ENCODE data around the gene RASSF6.
"Not testable (repeated sequence)": the region's sequence is repeated elsewhere in the genome, so short reads cannot be mapped to it uniquely, and the experiment has no call there.

RASSF6 gene

DNA sequence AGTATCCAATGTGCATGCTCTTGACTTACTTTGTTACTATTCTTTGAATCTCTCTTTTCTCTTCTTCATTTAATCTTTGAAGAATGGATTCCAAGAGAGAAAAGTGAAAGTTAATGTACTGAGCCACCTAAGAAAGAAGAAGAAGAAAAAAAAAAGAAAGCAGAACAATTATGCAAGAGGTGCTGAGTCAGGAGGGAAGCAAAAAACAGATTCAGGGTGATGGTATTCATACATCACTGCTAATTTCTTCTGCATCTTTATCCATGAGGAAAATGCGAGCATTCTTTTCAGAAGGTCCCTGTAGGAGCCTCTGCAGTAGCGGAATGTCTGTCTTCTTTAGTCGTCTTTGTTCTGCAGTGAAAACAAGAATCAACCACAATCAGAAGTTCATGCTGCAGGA is 43.9 kb downstream of the RASSF6 start:
- no peak for DNase-seq (ENCODE audit: low read depth)

DNA sequence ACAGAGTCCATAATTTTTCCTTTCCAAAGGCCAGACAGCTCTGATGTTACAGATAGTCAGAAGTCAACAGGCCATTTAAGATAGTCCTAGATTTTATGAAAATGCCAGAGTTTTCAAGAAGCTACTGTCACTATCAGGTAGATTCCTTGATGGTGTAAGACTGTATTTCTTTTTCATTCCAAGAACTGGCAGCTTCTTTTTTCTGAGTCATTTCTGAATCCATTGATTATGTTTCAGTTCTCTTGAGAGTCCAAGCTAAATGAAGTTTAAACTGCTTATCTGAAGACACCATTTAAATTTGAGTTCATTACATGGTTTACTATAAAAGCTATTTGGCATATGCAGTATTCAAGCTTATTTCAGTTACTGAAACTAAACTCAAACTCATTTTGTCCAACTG is 44.6 kb downstream of the RASSF6 start:
- DNase-seq (ENCODE audit: low read depth) = no peak

GRCh38 chr4:73573794-73574528 is 46.3 kb downstream of the RASSF6 start:
- DNase-seq (ENCODE audit: low read depth) = no peak

DNA sequence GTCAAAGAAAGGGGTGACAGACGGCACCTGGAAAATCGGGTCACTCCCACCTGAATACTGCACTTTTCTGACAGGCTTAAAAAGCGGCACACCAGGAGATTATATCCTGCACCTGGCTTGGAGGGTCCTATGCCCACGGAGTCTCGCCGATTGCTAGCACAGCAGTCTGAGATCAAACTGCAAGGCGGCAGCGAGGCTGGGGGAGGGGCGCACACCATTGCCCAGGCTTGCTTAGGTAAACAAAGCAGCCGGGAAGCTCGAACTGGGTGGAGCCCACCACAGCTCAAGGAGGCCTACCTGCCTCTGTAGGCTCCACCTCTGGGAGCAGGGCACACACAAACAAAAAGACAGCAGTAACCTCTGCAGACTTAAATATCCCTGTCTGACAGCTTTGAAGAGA is 69.4 kb downstream of the RASSF6 start:
- not testable (repeated sequence) for DNase-seq (ENCODE audit: low read depth)

DNA sequence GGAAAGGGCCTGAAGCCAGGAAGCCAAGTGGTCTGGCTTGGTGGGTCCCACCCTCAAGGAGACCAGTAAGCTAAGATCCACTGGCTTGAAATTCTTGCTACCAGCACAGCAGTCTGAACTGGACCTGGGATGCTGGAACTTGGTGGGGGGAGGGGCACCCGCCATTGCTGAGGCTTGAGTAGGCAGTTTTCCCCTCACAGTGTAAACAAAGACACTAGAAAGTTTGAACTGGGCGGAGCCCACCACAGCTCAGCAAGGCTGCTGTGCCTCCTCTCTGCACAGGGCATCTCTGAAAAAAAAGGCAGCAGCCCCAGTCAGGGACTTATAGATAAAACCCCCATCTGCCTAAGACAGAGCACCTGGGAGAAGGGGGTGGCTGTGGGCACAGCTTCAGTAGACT is 75.6 kb downstream of the RASSF6 start:
- no peak for DNase-seq (ENCODE audit: low read depth)

DNA sequence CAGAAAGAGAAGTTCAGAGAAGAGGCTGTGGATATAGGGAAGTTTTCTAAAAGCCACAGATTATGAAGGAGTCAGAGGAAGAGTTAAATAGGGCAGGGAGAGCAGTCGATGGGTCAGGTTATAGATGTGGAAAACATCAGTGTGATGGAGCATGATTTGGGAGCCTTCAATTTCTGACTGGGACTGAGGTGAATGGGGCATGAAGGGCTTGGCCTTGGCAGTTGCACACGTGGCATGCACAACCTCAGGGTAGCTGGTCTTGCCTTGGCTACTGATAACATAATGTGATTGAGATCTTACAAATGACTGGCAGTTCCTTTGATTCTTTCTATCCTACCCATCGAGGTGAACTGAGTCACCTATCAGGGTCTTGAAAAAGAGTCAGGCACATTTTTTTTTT is 79.0 kb downstream of the RASSF6 start:
- no peak for DNase-seq (ENCODE audit: low read depth)

GRCh38 chr4:73540826-73541225 is 79.4 kb downstream of the RASSF6 start:
- DNase-seq (ENCODE audit: low read depth) = no peak

- no peak for DNase-seq (ENCODE audit: low read depth)
Measured at GRCh38 chr4:73539386-73539785, 80.8 kb downstream of the RASSF6 start.

DNA sequence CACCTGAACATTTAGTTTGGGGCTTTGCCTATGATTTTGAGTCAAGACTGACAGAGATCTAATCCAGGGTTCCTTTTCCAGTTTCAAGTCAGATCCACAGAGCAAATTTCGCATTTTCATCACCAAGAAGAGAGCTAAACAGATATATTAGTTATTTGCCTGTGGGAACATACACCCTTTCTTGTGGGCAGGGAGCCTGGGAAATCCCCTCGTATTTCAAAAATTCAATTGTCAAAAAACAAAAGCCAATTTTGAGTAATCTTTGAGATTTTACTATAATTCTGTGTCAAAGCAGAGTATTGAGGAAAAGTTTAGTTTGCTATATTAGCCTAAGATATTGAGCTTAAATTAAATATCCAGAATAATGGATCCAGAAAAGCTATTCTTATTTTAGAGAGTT is 82.1 kb downstream of the RASSF6 start:
- no peak for DNase-seq (ENCODE audit: low read depth)

- no peak for DNase-seq (ENCODE audit: low read depth)
Measured at GRCh38 chr4:73533515-73534422, 86.5 kb downstream of the RASSF6 start.

GRCh38 chr4:73528171-73528570 is 92.1 kb downstream of the RASSF6 start:
- DNase-seq (ENCODE audit: low read depth) = no peak

- no peak for DNase-seq (ENCODE audit: low read depth)
Measured at GRCh38 chr4:73527196-73527595, 93.0 kb downstream of the RASSF6 start.

- DNase-seq (ENCODE audit: low read depth) = no peak
Measured at GRCh38 chr4:73525611-73526010, 94.6 kb downstream of the RASSF6 start.

DNA sequence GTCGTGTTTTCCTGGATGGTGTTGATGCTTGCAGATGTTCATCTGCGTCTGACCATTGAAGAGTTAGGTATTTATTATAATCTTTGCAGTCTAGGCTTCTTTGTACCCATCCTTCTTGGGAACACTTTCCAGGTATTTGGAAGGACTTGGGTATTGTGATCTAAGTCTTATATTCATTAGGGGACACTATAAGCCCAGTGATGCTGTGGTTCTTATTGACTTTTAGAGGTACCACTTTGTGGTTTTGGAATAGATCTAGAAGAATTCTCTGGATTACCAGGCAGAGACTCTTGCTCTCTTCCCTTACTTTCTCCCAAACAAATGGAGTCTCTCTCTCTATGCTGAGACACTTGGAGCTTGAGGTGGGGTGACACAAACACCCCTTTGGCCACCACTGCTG is 97.1 kb downstream of the RASSF6 start:
- no peak for DNase-seq (ENCODE audit: low read depth)

Measured in stimulated activated CD8-positive, alpha-beta memory T cell treated with anti-CD3 and anti-CD28 coated beads, Interleukin-15, amount 100 ng/mL, for 24 hours (primary cell).